NCI-H1048 (cell line): ENCODE measurements around the gene RNPEPL1.

Experiments used
- DNase-seq: peaks from one replicate; lab custom pipeline; 2025; lab: John Stamatoyannopoulos, UW

Gene RNPEPL1

GRCh38 chr2:240576436-240577205 is 8.3 kb downstream of the RNPEPL1 start:
- DNase-seq = no peak

- DNase-seq = no peak
These were observed 9.2 kb downstream of the RNPEPL1 start for GRCh38 chr2:240577281-240578109.

GRCh38 chr2:240578110-240578450 is 9.8 kb downstream of the RNPEPL1 start:
- no peak for DNase-seq

GRCh38 chr2:240578488-240578887 is 10.2 kb downstream of the RNPEPL1 start:
- no peak for DNase-seq

DNA sequence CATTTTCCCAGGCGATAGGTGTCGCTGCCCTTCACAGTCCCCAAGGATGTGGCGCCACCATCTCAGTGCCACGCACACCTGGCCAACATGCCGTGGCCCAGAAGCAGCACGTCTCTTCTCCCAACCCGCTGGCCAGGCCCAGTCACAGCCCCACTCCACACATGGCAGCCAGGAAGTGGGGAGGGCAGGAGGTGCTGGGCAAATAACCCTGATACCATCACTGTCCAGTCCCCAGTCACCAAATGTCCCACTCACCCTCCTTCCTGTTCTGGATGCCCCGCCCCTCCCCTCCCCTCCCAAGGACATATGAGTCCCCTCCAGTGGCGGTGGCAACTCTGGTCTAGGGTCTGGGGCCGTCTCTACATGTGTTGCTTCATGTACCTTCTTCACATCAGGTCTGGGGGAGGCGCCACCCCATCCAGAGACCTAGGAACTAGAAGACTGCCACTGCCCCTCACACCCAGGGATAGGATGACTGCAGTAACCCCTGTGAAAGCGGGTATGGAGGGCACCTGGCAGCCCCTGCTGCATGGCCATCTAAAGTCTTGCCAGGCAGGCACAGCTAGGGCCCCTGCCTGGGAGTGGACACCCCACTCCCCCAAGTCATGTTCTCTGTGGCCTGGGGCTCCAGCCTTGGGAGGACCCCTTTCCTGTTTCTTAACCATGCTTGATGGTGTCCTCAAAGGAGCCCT is 10.9 kb downstream of the RNPEPL1 start:
- DNase-seq = no peak

- DNase-seq = no peak
These were observed 11.7 kb downstream of the RNPEPL1 start for GRCh38 chr2:240579771-240580614.

DNA sequence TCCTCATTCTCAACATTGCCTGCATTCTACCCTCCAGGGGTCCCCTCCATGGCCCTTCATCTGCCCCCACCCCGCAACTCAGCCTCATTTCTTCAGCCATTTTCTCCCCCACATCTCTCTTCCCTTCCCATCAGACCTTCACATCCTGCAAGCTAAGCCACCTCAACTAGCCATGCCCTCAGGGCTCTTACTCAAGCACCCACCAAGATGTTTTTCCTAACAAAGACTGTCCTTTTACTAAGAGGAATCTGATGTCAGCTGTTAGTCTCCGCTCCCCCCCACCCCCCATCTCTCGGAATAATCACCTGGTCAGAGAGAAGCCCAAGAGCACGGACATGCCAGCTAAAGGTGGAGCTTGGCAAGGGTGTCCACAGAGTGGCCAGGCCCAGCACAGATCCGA is 13.5 kb downstream of the RNPEPL1 start:
- no peak for DNase-seq

DNA sequence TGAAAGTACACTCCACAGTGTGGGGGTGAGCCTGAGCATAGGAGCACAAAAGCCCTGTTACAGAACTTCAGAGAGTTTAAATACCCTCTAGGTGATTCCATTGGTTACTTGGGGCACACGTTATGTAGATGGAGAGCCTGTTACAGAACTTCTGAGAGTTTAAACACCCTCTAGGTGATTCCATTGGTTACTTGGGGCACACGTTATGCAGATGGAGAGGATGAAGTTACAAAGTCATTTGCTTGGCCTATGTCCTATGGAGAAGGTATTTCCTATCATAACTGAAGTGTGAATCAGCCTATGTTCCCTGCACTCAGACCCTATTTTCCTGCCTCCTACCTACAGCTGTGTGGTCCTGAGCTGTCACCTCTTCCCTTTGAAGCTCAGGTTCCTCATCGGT is 14.5 kb downstream of the RNPEPL1 start:
- DNase-seq = no peak

DNA sequence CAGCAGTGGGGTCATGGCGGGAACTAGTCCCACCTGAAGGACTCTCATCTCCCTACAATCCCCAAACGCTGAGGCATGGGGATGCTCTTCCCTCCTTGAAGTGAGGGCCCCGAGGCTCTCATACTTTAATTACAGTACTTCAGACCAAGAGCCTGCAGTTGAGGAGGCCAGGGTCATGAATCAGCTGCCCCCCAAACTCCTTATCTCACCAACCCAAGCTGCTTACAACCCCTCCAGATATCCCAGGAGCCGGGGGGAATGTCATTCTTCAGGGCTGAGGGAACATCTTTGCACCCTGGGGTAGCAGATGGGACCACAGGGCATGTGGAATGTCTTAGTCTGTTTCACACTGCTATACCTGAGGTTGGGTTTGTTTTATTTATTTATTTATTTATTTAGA is 15.5 kb downstream of the RNPEPL1 start:
- no peak for DNase-seq

GRCh38 chr2:240584486-240585031 is 16.3 kb downstream of the RNPEPL1 start:
- DNase-seq = peak; percentile 11

DNA sequence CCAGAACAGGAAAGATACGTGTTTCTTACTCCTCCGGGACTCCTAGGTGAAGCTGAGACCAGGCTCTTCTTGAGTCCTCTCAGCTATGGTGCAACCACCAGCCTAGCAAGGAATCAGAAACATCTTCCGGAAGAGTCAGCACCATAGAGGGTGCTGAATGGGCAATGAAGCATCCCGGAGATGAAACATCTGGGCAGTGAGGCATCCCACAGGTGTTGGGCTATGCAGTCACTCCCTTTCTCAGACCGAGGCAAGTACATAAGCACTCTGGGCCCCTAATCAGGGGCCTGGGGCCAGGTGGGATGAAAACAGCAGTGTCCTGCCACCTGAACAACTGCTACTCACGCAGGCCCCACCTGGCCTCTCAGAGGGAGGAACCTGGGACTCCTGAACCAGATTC is 16.8 kb downstream of the RNPEPL1 start:
- no peak for DNase-seq

DNA sequence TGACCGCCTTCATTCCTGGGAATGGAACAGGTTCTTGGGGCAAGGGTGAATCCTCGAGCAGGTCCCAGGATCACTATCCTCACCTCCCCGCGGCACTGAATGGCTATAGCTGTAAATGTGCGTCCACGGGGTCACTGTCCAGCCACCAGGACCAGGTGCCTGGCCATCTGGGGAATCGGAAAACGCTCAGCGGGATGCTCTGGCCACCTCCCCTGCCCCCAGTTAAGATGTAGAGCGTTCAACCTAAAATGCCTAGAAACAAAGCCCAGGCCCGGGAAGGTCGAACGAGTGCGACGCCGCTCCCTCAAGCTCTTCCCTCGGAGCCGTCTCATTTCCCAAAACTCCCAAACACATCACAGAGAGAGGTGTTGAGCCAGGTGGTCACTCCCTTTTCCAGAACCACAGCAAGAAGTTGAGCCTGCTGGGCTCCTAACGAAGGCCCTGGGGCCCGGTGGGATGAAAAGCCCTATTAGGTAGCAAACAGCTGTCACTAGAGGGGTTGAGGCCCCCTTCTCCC is 17.5 kb downstream of the RNPEPL1 start:
- DNase-seq = no peak

DNA sequence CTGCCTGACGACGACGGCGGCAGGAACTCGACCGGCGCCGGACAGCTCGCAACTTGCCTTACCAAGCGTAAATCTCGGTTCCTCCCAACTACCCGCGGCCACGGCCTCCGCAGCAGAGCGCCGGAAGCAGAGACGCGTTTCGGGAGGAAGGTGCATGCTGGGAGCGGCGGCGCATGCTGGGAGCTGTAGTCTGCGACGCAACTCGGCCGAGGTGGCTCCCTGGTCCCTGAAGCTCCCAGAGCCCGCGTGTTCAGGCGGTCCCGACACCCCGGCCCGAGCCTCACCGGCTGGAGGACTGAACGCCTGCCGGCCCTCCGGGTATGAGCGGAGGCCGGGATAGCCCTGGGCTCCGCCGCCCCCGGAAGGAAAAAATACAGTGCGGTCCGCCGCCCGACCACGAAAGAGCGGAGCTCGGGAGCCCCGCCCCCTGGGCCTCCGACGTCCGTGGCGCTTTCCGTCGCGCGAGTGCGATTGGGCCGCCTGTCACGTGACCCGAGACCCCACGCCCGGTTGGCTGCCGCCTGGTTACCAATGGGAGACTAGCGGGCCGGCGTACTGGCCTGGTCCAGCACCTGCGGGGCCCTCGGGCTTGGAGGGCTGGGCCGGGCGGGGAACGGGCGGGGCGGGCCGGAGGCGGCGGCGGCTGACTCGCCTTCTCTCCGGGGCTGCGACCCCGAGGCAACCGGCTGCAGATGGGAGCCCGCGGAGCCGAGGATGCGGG is 18.1 kb downstream of the RNPEPL1 start, which contains the start of gene CAPN10:
CAPN10 (plus strand) TSS at position 537 of the 721 bp plus-strand sequence; CDS start at position 715, 178 bp downstream.
- DNase-seq = peak; percentile 88

- DNase-seq = no peak
These were observed 18.9 kb downstream of the RNPEPL1 start for GRCh38 chr2:240586919-240587800.

DNA sequence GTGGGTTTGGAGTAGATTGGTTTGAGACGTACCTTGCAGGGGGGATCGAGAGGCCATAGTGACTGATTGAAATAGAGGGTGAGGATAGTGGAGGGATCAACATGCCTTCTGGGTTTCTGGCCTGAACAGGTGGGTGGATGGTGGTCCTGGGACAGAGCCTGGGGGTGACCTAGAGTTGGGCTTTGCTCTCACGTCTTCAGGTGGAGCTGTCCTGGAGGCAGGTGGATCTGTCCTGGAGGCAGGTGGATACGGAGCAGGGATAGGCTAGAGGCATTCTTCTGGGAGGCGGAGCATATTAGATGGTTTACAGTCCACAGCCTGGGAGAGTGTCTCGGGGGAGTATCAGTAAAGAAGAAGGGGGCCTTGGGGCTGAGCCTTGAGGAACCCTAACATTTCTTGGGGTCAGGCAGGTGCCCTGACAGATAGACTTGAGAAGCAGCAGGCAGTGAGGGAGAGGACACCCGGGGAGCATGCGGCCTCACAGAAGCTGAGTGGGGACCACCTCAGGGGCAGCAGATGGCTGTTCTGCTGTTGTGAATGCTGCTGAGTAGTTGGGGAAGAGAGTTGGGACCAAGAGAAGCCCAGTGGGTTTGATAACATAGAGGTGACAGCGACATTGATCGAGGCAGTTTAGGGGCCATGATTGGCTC is 19.8 kb downstream of the RNPEPL1 start:
- no peak for DNase-seq

- DNase-seq = no peak
These were observed 20.4 kb downstream of the RNPEPL1 start for GRCh38 chr2:240588669-240589068.

DNA sequence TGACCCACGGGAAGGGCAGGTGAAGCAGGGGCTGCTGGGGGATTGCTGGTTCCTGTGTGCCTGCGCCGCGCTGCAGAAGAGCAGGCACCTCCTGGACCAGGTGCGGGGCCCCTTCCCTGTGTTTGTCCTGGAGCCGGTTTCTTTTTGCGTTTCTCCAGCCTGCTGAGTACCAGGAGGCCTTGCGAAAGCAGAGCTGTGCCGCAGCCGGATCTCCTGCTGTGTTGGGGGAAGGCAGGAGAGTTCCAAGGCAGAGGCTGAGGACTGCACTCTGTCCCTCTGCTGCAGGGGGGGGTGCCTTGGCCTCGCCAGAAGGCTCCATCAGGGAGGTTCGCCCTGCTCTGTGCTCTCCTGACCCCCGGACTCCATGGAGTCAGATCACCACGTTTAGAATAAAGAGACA is 21.1 kb downstream of the RNPEPL1 start:
- DNase-seq = no peak

DNA sequence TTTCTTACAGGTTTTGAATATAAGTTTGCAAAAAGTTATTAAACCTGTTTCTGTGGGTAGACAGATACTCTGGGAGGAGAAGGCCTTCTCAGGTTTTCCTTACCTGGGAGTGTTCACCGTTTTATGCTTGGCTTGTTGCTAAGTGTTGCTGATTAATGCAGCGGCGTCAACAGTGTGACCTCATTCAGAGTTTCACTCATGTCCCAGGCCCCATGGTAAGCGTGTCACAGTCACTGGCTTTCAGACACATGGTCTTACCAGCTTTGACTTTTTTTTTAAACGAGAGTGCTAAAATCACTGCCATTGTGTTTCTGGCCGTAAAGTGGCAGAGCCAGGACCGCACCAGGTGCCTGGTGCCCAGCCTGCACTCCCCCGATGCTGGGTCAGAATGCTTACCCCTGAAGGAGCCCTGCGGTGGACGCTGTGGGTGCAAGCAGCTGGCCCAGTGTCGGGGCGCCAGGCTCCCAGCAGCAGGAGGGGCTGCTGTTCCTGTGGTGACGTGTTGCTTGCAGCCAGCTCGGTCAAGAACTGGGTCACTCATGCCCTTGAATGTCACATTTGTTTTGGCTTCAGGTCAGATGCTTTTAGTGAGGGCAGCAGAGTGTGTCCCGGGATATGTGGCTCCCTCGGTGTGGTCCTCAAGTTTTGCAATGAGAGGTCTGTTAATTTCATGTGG is 21.7 kb downstream of the RNPEPL1 start:
- DNase-seq = no peak
